Activated CD4-positive, alpha-beta T cell treated with anti-CD3 and anti-CD28 coated beads, Interleukin-10, Interleukin-2, amounts not matched to agents 100 ng/mL and 50 ng/mL, durations not matched to agents 16 hours and 8 hours (primary cell): ENCODE data around the gene ATG4C.
A peak's percentile ranks its signal among the peaks of the same experiment; 100 is the strongest.

ENCODE experiments used
- DNase-seq: peaks from one replicate; pipeline ENCODE4 v3.0.0-alpha.2; 2020

The ATG4C gene

DNA sequence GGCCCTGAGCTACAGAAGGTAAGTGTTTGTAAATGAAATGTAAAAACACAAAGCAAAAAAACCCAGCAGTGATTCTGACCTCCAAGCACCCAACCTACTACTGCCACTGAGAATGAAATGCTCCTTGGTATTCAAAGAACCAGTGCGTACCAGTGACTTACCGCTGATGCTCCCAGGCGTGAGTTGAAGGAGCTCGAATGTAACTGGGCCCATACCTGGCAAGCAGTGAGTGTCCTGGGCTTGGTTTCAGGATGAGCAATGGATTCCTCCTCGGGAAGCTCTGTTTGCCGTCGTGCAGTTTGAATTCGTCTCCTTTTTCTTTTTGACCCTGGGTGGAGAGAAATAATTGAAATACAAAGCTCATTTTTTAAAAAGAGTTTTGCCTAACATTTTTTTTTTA, 121.9 kb downstream of the ATG4C start:
- no peak for DNase-seq

- DNase-seq, result peak; percentile 6
Observed at GRCh38 chr1:62906428-62906886, 122.5 kb downstream of the ATG4C start.

- DNase-seq, result no peak
Observed at GRCh38 chr1:62908168-62908695, 124.3 kb downstream of the ATG4C start.

- DNase-seq, result peak; percentile 27
Observed at GRCh38 chr1:62912028-62912638, 128.2 kb downstream of the ATG4C start.
